ENCODE results near the gene FBRS. TPM values are rescaled to one million over a fixed set of nuclear protein-coding genes. Genes with fewer than 3 reads are reported as not detected.

Gene FBRS
- total RNA-seq, 2 donors from 2014 or later: 49.0 to 106 TPM

- Histone ChIP-seq H3K27ac (no peak overlapping the region), H3K9me3 (no peaks in the 10 kb centered on the region), H3K4me1 (replicated peaks) (no peaks in the 10 kb centered on the region), H3K27me3 (replicated peaks; ENCODE audit: insufficient read depth) (no peaks in the 10 kb centered on the region), H3K36me3 (no peaks in the 10 kb centered on the region), H3K4me3 (no peak overlapping the region)
- no peak for DNase-seq (ENCODE audit: low spot score)
- TF ChIP-seq POLR2AphosphoS5 (IDR thresholded peaks at IDR 0.05): no peak
- TF ChIP-seq POLR2A (IDR thresholded peaks at IDR 0.05): no peak
- TF ChIP-seq CTCF (IDR thresholded peaks at IDR 0.05): no peak
- 69% methylated on average over 4 of the region's 4 CpGs for WGBS
- intact Hi-C loops (cut with DNase I): no loop called here
Observed at GRCh38 chr16:30644334-30644830, 13.8 kb upstream of the FBRS start.

- H3K4me1 ChIP-seq (replicated peaks): peaks cover 4% of the 10 kb centered on the region
- H3K27ac ChIP-seq: no peak overlapping the region
- no peak for DNase-seq (ENCODE audit: low spot score)
- H3K9me3 ChIP-seq: no peaks in the 10 kb centered on the region
- WGBS: 64% methylated on average over 6 of the region's 6 CpGs
- intact Hi-C loops (cut with DNase I): no loop called here
- H3K4me3 ChIP-seq: no peak overlapping the region
- H3K27me3 ChIP-seq (replicated peaks; ENCODE audit: insufficient read depth): no peaks in the 10 kb centered on the region
- TF ChIP-seq POLR2AphosphoS5 (IDR thresholded peaks at IDR 0.05) (no peak), CTCF (IDR thresholded peaks at IDR 0.05) (no peak), POLR2A (IDR thresholded peaks at IDR 0.05) (no peak)
- no peaks in the 10 kb centered on the region for H3K36me3 ChIP-seq
Observed at GRCh38 chr16:30645727-30646126, 12.5 kb upstream of the FBRS start.

- H3K36me3 ChIP-seq: no peaks in the 10 kb centered on the region
Observed at GRCh38 chr16:30647274-30647571, 11.0 kb upstream of the FBRS start.

GRCh38 chr16:30649725-30650368 lies 8.4 kb upstream of the FBRS start:
- H3K4me3 ChIP-seq: peak overlapping the region; percentile 59 to 75
- peaks cover 12% of the 10 kb centered on the region for H3K4me1 ChIP-seq (replicated peaks)
- peaks cover 0 to 11% of the 10 kb centered on the region in 2 donors for H3K36me3 ChIP-seq
- intact Hi-C loops (cut with DNase I): loop anchor here (5.0 to 10.0 kb wide), 3 partner anchors 78 to 845 kb away; partner anchors contain the start of genes ALDOA, MAZ and ZNF688
- no peaks in the 10 kb centered on the region for H3K27me3 ChIP-seq (replicated peaks; ENCODE audit: insufficient read depth)
- peak overlapping the region; percentile 91 to 95 for H3K27ac ChIP-seq
- H3K9me3 ChIP-seq: no peaks in the 10 kb centered on the region
- 26% methylated on average over 22 of the region's 22 CpGs for WGBS
- TF ChIP-seq POLR2A (IDR thresholded peaks at IDR 0.05) (no peak), CTCF (IDR thresholded peaks at IDR 0.05) (no peak), POLR2AphosphoS5 (IDR thresholded peaks at IDR 0.05) (no peak)
- no peak for DNase-seq (ENCODE audit: low spot score)

More at GRCh38 chr16:30647274-30647571, 11.0 kb upstream of the FBRS start:
- Histone ChIP-seq H3K4me1 (replicated peaks) (peaks cover 9% of the 10 kb centered on the region), H3K9me3 (no peaks in the 10 kb centered on the region), H3K27me3 (replicated peaks; ENCODE audit: insufficient read depth) (no peaks in the 10 kb centered on the region), H3K4me3 (no peak overlapping the region), H3K27ac (no peak overlapping the region)
- TF ChIP-seq POLR2A (IDR thresholded peaks at IDR 0.05): no peak
- no peak for TF ChIP-seq POLR2AphosphoS5 (IDR thresholded peaks at IDR 0.05)
- no peak for TF ChIP-seq CTCF (IDR thresholded peaks at IDR 0.05)
- whole genome bisulfite sequencing: 88% methylated on average over 1 of the region's 1 CpG
- intact Hi-C loops (cut with DNase I): no loop called here
- no peak for DNase-seq (ENCODE audit: low spot score)
